ENCODE measurements around the gene TRIM29. TPM values are rescaled to one million over a fixed set of nuclear protein-coding genes. Genes with fewer than 3 reads are reported as not detected.
A peak's percentile ranks its signal among the peaks of the same experiment; 100 is the strongest.
"Not testable (repeated sequence)": the region's sequence is repeated elsewhere in the genome, so short reads cannot be mapped to it uniquely, and the experiment has no call there.

TRIM29 gene
- polyA plus RNA-seq, 5 donors, result 0.21 to 1.1 (median 0.81) TPM

DNA sequence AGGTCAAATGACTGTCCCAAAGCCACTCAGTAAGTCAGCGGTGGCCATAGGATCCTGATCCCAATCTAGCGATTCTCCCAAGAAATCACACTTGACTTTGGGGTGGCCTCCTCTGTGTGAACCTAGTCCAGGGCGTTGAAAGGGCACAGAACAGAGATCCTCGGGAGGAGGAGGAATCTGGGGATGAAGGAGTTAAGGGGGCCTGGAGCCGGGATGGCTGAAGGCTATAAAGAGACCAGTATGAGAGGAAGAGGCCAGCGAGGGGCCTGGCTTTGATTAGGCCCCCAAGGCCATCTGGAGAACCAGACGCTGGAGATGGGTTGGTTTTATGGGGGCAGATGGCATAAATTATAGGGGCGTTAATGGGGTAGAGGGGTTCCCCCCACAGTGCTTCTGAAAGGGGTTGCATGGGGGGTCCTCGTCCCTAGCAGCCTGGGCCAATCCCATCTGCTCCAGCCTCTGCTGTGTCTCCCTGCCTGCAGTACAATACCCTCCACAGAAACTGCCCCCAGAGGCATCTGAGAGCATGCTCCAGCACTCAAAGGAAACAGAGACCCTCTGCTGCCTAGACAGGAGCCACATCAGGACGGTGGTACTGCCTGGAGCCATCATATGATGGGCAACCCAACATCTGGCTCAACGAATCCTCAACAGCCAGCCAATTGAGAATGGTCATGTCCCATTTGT lies 35.2 kb upstream of the TRIM29 start:
- no peak for DNase-seq

DNA sequence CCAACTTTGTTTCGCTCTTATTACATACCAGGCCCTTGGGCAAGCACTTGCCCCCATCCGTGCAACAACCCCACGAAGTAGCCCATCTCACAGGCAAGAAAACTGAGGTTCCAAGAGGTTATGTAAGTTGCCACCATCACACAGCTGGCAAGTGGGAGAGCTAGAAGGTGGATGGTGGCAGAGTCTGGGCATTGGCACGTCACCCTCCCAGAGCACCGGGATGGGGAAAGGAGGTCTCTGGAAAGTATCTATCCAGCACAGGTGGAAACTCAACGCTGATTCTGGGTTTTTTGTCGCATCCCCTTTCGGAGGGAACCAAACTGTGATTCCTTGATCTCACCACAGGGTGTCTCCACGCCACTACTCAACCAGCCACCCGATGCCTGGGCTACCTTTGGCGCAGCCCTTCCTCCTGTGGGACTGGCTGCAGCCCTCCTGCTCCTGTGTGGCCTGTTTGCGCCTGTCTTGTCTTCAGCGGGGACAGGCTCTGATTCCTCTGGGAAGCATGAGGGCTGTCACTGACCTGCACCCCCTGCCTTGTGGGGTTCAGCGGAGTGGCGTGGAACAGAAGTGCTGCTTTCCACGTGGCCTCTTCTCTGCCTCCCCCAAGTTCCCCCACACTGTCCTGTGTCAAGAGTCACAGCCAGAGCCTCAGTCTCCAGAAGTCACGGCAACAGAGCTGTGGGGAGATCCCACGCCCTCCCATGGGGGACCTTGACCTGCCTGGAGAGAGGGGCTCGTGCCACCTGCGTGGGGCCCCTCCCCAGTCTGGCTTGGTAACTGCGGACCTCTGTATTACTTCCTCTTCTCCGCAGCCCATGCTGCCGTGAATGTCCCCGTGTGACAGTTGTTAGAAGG lies 34.4 kb upstream of the TRIM29 start:
- DNase-seq, result peak in 1 of 2 donors; percentile 53

DNA sequence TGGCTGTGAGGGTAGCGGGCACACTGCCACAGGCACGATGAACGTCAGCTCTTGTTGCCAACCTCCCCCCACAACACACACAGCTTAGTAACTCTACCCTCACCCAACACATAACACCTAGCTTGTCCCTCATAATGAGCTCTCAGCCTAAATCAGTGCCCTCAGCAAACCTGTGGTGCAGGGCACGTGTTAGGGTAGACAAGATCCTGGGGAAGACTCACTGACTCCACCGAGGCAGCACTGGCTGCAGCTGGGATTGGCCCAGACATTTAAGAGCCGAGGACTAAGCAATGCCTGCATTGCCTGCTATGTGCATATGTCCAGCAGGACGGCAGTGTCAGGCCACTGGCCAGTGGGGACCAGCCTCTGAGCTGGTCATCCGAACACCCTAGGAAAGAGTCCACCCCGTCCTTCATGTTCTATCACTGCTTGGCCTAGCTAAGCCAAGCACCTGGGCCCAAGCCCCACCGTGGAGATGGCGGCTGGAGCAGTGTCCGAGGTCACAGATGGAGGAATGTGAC lies 32.9 kb upstream of the TRIM29 start:
- DNase-seq, result no peak

DNA sequence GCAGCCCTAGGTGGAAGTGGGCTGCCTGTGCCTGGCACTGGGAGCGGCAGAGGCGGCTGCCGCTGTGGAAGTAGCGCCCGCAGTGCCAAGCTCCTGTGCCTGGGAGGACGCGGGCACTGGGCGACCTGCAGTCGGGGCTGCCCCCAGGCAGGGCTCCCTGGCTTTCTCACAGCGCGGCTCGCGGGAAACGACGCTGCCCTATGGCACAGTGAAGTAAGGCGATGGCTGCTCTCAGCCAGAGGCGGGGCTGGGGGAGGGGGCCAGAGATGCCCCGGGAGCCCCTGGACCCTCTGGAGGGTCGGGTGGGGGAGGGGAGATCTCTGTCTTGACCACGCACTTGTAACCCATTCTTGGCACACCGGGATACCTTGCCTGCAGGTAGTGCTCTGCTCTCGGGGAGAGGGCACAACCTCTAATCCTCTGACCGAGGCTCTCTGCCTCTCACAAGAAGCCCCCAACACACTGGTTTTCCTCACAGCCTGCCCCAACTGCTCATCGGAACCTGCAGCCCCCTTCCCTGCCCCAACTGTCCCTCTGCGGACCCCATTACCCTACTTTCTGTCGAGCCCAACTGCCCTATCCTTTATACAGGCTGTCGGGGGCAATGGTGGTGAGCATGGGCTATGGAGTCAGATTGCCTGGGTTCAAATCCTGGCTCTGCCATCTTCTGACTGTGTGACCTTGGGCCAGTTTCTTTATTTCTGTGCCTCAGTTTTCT lies 32.2 kb upstream of the TRIM29 start:
- no peak for DNase-seq

DNA sequence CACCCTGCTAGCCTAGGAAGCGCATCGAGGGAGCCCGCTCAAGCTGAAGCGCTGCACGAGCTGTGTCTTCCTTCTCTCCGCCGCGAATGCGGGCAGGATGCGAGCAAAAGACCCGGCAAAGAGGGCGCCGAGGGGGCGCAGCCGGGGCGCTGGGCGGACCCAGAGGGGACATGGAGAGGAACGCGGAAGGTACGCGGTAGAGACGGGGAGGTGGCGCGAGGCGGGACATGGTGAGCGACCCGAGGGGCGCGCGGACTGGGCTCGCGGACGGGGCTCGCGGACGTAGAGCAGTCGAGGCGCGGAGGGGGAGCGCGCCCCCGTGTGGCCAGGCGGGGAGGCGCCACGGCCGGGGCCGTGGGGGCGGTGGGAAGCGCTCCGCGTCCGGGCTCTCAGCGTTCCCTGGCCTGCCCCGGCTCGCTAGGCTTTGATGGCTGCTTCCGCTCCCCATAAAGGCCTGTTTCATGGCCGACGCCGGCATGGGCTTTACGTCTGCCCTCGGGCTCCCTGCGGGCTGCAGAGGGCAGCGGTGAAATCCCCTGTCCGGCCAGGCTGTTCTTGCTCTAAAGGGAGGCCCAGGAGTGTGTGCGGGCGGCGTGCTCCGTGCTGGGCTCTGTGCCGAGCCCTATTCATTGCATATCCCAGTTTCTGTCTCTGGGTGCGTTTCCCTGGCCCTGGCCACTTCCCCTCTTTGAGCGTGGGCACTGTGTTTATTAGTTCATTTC lies 31.2 kb upstream of the TRIM29 start:
- DNase-seq, result peak; percentile 70 to 72

DNA sequence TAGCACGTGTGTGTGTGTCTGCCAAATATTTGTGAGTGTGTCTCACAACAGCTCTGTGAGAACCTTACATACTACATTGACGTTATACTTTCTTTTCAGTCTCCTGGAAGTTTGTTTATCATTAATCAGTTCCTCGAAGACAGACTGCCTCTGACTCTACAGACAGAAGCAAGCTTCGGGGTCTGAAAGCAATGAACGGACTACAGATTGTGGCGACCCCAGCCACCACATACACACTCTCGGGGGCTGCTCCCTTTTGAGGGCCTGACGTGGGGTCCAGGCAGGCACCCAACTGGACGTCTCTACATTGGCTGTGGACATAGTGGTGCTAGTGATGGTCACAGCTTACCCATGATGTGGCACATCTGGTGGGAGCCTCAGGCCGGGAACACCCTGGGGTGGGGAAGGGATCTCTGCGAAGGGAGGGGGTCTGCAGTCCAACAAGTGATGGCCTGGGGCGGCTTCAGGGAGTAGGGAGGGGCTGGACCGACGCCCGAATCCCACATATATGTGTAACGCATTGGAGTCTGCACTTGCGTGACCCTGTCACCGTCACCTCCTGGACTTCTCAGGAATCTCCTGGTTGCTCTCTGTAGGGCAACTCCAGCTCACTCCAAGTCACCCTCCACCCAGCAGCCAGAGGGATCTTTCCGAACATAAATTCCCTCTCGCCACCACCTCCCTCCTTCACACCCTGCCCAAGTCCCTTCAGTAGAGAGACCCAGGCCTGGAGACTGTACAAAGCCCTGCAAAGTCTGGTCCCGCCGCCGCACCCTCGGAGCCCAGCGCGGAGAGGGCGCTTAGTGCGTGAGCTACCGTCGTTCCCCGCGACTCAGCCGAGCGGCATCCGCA lies 30.4 kb upstream of the TRIM29 start:
- DNase-seq, result no peak

DNA sequence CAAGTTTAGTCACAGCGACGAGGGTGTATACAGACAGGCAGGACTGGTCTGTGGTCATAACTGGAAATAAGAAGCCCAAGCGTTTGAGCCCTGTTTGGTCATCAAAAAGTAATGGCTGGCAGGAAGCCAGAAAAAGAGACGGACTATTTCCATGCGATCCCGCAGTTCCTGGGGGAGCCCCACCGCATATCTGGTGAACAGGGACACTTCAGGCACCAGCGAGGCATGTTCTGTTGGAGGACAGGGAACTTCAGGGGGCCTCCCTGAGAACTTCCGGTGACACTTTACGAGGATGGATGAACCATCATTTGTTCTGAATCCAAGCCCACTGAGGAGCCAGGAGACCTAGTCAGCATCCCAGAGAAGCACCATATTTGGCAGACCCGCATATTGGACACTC lies 29.7 kb upstream of the TRIM29 start:
- no peak for DNase-seq

DNA sequence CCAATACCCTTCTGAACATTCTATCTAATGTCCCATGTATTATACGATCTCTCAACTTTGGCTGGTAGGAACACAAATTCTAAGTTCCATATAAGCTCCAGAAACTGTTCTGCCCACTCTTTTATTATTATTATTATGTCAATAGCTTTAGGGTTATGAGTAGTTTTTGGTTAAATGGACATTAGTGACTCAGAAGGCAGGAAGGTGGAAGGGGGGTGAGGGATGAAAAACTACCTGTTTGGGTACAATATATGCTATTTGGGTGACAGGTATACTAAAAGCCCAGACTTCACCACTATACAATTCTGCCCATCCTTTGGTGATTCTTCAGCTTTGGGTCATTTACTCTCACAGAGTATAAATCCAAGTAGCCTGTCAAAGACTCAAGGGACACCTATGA lies 22.5 kb upstream of the TRIM29 start:
- no peak for DNase-seq

DNA sequence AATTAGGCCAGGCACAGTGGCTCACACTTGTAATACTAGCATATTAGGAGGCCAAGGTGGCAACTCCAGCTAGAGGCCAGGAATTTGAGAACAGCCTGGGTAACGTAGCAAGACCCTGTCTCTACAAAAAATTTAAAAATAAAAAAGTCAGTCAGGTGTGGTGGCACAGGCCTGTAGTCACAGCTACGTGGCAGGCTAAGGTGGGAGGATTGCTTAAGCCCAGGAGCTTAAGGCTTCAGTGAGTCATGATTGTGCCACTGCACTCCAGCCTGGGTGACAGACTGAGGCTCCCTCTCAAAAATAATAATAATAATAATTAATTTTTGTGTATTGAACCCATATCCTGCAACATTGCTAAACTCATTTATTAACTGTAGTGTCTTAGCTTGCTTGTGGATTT lies 15.3 kb upstream of the TRIM29 start:
- DNase-seq, result no peak

DNA sequence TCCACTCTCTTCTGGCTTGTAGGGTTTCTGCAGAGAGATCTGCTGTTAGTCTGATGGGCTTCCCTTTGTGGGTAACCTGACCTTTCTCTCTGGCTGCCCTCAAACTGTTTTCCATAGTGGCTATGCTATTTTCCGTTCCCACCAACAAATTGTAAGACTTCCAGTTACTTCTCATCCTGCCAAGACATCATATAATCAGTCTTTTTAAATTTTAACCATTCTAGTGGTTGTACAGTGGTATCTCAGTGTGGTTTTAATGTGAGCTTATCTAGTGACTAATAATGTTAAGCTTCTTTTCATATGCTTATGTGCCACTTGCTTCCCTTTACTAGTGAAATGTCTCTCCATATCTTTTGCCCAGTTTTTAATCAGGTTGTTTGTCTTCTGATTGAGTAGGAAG lies 13.6 kb upstream of the TRIM29 start:
- no peak for DNase-seq

DNA sequence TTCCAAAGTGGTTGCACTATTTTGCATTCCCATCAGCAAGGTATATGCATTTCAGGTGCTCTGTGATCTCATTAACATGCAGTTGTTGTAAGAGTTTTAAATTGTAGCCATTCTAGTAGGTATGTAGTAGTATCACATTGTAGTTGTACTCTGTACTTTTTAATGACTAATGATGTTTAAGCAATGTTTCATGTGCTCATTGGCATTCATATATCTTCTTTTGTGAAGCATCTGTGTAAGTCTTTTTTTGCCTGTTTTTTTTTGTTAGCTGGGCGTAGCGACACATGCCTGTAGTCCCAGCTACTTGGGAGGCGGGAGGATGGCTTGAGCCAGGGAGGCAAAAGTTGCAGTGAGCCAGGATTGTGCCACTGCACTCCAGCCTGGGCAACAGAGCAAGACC lies 11.3 kb upstream of the TRIM29 start:
- no peak for DNase-seq

DNA sequence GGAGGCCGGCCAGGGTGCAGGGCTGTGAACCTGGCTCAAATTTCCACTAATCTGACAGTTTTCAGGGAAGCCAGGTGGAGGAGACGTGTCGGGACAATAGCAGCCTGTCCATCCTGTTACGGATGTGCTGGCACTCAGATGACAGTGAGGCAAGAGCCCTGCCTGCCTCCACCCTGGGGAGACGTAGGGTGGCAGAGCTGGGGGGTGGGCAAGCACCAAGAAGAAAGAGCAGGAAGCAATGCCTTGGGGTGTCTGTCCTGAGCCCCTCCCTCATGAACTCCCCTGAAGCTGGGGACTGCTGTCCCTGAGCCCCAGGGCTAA lies 10.0 kb upstream of the TRIM29 start:
- DNase-seq, result no peak

DNA sequence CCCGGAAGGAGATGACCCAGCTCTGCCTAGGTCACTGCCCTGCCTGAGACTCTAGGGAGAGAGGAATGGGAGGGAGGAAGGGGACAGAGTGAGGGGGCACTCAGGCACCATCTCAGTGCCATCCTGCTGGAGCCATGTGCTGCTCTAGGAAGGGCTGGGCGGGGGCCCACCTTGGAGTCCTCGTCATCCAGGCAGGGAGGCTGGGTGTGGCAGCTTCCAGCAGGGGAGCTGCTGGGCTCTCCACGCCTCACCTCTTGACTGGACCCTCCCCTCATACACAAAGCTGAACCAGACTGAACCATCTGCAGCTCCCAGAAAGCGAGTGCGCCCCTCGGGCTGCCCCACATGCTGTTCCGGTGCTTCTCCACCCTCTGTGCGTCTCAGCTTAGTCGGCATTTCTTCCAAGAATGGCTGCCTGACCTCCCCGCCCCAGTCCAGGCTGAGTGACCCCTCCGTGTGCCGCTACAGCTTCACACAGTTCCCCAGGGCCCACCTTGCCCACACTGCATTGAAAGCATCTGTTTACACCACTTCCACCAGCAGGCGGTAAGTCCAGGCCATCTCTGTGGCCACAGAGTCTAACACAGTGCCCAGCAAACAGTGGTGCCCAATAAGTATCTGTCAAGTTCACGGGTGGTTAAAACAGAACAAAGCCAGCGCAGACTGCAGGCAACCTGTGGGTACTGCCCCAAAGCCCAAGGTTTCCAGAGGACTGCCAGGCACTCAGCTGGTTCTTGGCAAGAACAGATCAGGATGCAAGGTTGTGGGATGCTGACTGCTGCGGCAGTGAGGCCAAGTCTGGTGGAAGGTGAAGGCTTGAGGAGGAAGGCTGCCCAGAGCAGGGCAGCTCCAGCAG lies 9.4 kb upstream of the TRIM29 start:
- no peak for DNase-seq

DNA sequence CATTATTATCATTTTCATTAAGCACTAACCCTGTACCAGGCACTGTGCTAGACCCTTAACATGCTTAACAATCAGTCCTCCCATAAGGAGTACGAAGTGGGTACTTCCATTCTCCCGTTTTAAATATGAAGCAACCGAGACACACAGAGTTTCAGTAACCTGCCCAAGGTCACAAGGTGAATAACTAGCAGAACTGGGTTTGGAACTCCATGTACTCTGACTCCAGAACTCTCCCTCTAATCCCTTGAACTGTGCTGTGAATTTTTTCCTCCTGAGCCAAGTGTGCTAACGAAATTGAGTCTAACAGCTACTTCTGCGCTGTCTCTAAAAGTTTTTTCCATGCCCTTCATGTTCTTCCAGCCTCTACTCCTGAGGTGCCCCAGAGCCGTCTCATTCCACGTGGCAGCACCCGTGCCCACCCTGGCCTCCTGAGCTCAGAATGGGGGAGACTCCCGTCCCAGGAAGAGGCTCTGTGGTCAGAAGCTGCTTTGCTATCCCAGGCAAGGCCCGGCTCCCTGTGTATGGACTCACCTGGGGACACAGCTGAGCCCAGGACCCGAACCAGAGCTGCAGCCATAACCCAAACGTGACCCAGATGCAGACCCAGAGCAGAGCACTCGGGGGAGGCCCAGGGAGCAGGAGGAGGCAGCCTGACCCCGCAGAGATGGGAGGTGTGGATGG lies 8.6 kb upstream of the TRIM29 start:
- no peak for DNase-seq

DNA sequence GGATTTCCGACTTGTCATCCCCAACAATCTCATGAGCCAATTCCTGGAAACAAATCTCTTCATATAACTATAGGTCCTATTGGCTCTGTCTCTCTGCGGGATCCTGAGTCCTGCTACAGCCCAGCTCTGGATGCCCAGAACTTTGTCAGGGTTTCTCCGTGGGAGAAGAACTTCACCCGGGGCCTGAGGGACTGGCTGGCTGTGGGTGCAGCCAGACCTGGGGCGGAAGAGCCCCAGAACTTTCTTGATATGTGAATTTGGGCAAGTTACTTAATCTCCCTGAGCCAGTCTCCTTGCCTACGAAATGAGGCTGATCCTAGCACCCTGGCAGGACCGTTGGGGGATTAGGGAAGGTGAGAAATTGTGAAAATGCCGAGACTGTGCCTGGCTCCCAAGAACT lies 6.6 kb upstream of the TRIM29 start:
- DNase-seq, result no peak

DNA sequence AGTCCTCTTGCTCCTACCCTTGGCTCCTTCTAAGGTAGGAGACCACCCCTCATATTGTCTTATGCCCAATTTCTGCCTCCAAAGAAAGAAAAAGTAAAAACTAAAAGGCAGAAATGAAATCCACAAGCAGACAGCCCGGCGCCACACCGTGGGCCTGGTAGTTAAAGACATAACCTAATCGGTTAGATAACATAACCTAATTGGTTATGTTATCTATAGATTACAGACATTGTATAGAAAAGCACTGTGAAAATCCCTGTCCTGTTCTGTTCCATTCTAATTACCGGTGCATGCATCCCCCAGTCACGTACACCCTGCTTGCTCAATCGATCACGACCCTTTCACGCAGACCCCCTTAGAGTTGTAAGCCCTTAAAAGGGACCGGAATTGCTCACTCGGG lies 5.6 kb upstream of the TRIM29 start:
- DNase-seq, result not testable (repeated sequence)

DNA sequence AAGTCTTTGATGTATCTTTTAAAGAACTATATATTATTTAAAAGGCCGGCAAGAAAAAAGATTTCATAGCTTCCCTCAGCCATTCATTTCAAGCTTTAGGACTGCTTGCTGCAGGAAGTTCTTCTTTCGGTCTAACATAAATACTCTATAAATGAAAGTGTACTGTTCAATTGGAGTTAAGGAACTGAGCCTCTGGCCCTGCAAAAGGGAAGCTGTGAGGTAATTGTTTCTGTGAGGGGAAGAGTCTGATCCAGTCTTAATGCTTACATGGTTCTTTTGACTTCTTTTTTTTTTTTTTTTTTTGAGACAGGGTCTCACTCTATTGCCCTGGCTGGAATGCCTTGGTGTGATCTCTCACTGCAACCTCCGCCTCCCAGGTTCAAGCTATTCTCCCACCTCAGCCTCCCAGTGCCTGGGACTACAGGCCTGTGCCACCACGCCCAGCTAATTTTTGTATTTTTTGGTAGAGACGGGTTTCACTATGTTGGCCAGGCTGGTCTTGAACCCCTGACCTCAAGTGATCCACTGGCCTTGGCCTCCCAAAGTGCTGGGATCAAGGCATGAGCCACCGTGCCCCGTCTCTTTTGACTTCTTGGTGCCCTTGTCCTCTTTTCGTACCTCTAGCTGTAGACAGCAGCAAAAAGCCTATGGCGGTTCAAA lies 4.7 kb upstream of the TRIM29 start:
- DNase-seq, result no peak

DNA sequence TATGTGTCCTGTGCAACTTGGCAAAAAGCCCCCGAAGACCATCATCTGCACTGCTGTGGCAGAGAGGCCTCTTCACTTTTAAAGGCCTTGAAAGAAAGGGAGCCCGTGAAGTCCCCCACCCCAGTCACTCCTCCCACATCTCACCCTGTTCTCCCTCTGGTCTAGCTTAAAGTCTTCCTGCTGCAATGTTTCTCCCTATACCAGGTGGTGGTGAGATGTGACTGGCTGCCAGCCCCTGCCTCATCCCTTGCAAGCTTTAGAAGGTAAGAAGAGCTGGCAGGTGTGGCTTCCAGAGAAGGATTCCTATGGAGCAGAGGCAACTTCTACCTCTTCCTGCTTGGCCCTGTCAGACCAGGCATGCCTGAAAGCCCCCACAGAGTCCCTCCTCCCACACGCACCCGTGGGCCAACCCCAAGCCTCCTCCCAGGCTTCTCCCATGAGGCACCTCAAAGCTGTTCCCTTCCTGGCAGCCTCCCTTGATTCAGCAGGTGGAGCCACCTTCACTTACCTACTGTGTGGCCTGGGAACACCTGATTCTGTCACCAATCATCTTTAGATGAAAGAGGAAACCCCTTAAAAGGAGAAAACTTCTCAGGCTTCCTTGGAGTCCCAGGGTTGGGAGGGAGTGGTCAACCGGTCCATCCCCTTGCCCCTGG lies 4.0 kb upstream of the TRIM29 start:
- no peak for DNase-seq
